H1 (cell line): Measurements from ENCODE around the gene STAG1. TPM values are rescaled to one million over a fixed set of nuclear protein-coding genes. Genes with fewer than 3 reads are reported as not detected.

Source experiments
- CEBPB ChIP-seq: IDR thresholded peaks from 2 replicates; pipeline ENCODE4 v1.6.1; 2012; ENCODE audit warnings: low read depth, low read length
- CHD7 ChIP-seq: fragments of 300-600 bp; sonication (generic); IDR thresholded peaks from 2 replicates; pipeline ENCODE4 v1.7.1; 2012; ENCODE audit warnings: low read length, moderate library complexity, mild to moderate bottlenecking, inconsistent platforms; ENCODE audit not compliant: insufficient replicate concordance
- KDM4A ChIP-seq: IDR thresholded peaks from one replicate; pipeline ENCODE4 v1.7.1; 2012; ENCODE audit warnings: low read depth, mild to moderate bottlenecking, moderate library complexity, low read length, inconsistent platforms; ENCODE audit not compliant: severe bottlenecking
- KDM5A ChIP-seq: fragments of 200-600 bp; IDR thresholded peaks from 2 replicates; pipeline ENCODE4 v1.7.1; 2012; ENCODE audit warnings: mild to moderate bottlenecking, low read length, inconsistent platforms, mixed read lengths
- MAX ChIP-seq: IDR thresholded peaks from 2 replicates; pipeline ENCODE4 v1.6.1; 2012; ENCODE audit warnings: inconsistent platforms
- POU5F1 ChIP-seq: IDR thresholded peaks from 2 replicates; pipeline ENCODE4 v1.6.1; 2011; ENCODE audit warnings: low read depth, mild to moderate bottlenecking, low read length, moderate library complexity
- RXRA ChIP-seq: IDR thresholded peaks from 2 replicates; pipeline ENCODE4 v1.6.1; 2011; ENCODE audit warnings: low read depth, mild to moderate bottlenecking, low read length, moderate library complexity; ENCODE audit not compliant: insufficient read depth
- SAP30 ChIP-seq: fragments of 300-600 bp; sonication (generic); IDR thresholded peaks from 2 replicates; pipeline ENCODE4 v1.7.1; 2012; ENCODE audit warnings: low read length, moderate library complexity, mild to moderate bottlenecking, inconsistent platforms; ENCODE audit not compliant: insufficient read depth, insufficient replicate concordance
- SIRT6 ChIP-seq: IDR thresholded peaks from one replicate; pipeline ENCODE4 v1.7.1; 2012; ENCODE audit warnings: low read length, inconsistent platforms
- SP1 ChIP-seq: IDR thresholded peaks from 2 replicates; pipeline ENCODE4 v1.6.1; 2011; ENCODE audit warnings: low read depth, low read length
- SUZ12 ChIP-seq: fragments of 200-600 bp; sonication (generic); IDR thresholded peaks from 2 replicates; pipeline ENCODE4 v1.6.1; 2012; ENCODE audit warnings: mild to moderate bottlenecking, inconsistent platforms, low read length, moderate library complexity, mixed read lengths
- YY1 ChIP-seq: IDR thresholded peaks from 2 replicates; pipeline ENCODE4 v1.6.1; 2011; ENCODE audit warnings: low read depth, mild to moderate bottlenecking, low read length
- polyA plus RNA-seq, 7 experiments: library from polyadenylated mRNA; depleted of rRNA in 3 of 7; stranded (reverse) in 5 of 7; unstranded in 2 of 7; fragments of >200 nt in 5 of 7; fragments of 200-250 nt in 2 of 7; gene quantifications; 1 replicate in 5 of 7; 2 replicates in 1 of 7; 4 replicates in 1 of 7; pipeline versions ENCODE4 v1.2.1 to v1.2.3, GENCODE V29; 2011 to 2013; ENCODE audit warnings: missing spikeins in 2 of 7, mixed read lengths in 2 of 7
- total RNA-seq: library from RNA; stranded (reverse); fragmentation: NEBNext Ultra II Directional; extraction: Animal tissue kit (Norgen Biotek cat#: 25700); gene quantifications from 2 replicates; pipeline ENCODE4 v1.2.1, GENCODE V29; 2021

The STAG1 gene
- total and polyA plus RNA-seq, 2 of the 8 experiments (the other 6 are each of a cell fraction or from before 2014, with no cell fraction given): 4.6 to 23.4 TPM

- TF ChIP-seq CHD7 (no peak), RXRA (no peak), KDM4A (no peak), SP1 (no peak), SUZ12 (no peak), KDM5A (no peak), CEBPB (no peak), SAP30 (no peak), MAX (no peak), SIRT6 (no peak), POU5F1 (no peak), YY1 (no peak)
Measured at GRCh38 chr3:136664771-136665170, 87.4 kb downstream of the STAG1 start (continued).
